ENCODE results near the gene ACTL6B.

DNA sequence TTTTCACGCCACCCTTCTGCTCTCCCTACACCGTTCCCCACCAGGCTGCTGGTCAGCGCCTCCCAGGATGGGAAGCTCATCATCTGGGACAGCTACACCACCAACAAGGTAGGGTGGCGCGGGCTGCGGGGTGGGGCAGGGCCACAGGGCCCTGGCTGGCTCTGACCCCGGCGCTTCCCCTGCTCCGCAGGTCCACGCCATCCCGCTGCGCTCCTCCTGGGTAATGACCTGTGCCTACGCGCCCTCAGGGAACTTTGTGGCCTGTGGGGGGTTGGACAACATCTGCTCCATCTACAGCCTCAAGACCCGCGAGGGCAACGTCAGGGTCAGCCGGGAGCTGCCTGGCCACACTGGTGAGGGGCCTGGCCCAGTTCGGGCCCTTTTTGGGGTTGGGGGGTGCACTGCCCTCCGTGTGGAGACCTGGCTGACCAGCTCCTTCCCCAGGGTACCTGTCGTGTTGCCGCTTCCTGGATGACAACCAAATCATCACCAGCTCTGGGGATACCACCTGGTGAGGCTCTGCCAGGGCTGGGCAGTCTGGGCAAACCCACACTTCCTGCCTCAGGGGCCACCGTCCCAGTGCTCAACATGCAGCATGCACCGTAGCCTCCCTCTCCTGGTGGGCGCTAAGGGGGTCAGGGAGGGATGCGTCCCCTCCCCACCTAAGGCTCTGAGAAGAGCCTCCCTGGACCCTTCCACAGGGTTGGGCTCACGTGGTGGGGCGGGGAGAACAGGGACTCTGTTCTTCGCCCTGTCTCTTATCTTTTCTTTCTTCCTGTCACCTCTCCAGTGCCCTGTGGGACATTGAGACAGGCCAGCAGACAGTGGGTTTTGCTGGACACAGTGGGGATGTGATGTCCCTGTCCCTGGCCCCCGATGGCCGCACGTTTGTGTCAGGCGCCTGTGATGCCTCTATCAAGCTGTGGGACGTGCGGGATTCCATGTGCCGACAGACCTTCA, 21.3 kb upstream of the ACTL6B start:
- peak; percentile 54; the same call in 1 of the 2 replicates for TF ChIP-seq POLR2AphosphoS5 (IDR thresholded peaks at IDR 0.05; ENCODE audit: borderline replicate concordance, low read depth, low read length)
- no peak for TF ChIP-seq EZH2 (IDR thresholded peaks at IDR 0.05)
- no peak for TF ChIP-seq FOXP2 (optimal IDR thresholded peaks at IDR 0.05; ENCODE audit: control extremely low read depth, extremely low read length, insufficient read depth)
